Neural cell (in vitro differentiated cells): ENCODE measurements around the gene ARHGAP10. TPM values are rescaled to one million over a fixed set of nuclear protein-coding genes. Genes with fewer than 3 reads are reported as not detected.

Source experiments
- H2AFZ ChIP-seq: fragments of 200-600, 300-800 bp; sonication (generic), shearing (Covaris generic); 2 replicates; pipeline ENCODE4 v1.6.0; 2014; ENCODE audit warnings: low read depth, mild to moderate bottlenecking, antibody characterized with exemption, low read length, moderate library complexity
- H3F3A ChIP-seq: fragments of 200-600 bp; shearing (Covaris generic); 2 replicates; pipeline ENCODE4 v1.6.1; 2016; ENCODE audit warnings: mild to moderate bottlenecking, moderate library complexity, mixed read lengths, antibody characterized with exemption, low read length; ENCODE audit not compliant: insufficient read depth, poor library complexity, severe bottlenecking
- H3K27ac ChIP-seq: fragments of 200-600, 300-800 bp; sonication (generic), shearing (Covaris generic); 2 replicates; pipeline ENCODE4 v1.5.1; 2014; ENCODE audit warnings: mild to moderate bottlenecking, low read length, moderate library complexity
- H3K27me3 ChIP-seq: fragments of 300-800, 200-600 bp; sonication (generic), shearing (Covaris generic); 2 replicates; pipeline ENCODE4 v1.6.0; 2014; ENCODE audit warnings: mild to moderate bottlenecking, low read depth, low read length, moderate library complexity; ENCODE audit not compliant: insufficient read depth
- H3K36me3 ChIP-seq: fragments of 300-800, 200-600 bp; sonication (generic), shearing (Covaris generic); 2 replicates; pipeline ENCODE4 v1.5.1; 2014; ENCODE audit warnings: mild to moderate bottlenecking, antibody characterized with exemption, low read length, moderate library complexity; ENCODE audit not compliant: insufficient read depth
- H3K4me2 ChIP-seq: fragments of 300-800, 200-600 bp; sonication (generic), shearing (Covaris generic); 2 replicates; pipeline ENCODE4 v1.6.0; 2014; ENCODE audit warnings: mild to moderate bottlenecking, low read length
- H3K4me3 ChIP-seq: fragments of 300-800, 200-600 bp; sonication (generic), shearing (Covaris generic); 2 replicates; pipeline ENCODE4 v1.5.1; 2014; ENCODE audit warnings: mild to moderate bottlenecking, low read length, moderate library complexity
- H3K79me2 ChIP-seq: fragments of 200-600 bp; shearing (Covaris generic); replicated peaks from 2 replicates; pipeline ENCODE4 v1.6.0; 2014; ENCODE audit warnings: mild to moderate bottlenecking, low read length, moderate library complexity; ENCODE audit not compliant: insufficient read depth
- H3K9ac ChIP-seq: fragments of 300-800, 200-600 bp; sonication (generic), shearing (Covaris generic); 2 replicates; pipeline ENCODE4 v1.6.1; 2016; ENCODE audit warnings: mild to moderate bottlenecking, low read length, mixed read lengths
- H3K9me2 ChIP-seq: fragments of 200-600 bp; shearing (Covaris generic); 2 replicates; pipeline ENCODE4 v1.6.1; 2016; ENCODE audit warnings: mild to moderate bottlenecking, low read length, mixed read lengths; ENCODE audit not compliant: insufficient read depth
- H3K9me3 ChIP-seq: fragments of 200-600, 300-800 bp; sonication (generic), shearing (Covaris generic); 2 replicates; pipeline ENCODE4 v1.6.1; 2016; ENCODE audit warnings: mild to moderate bottlenecking, mixed run types, low read length, moderate library complexity, mixed read lengths
- H4K20me1 ChIP-seq: fragments of 200-600 bp; shearing (Covaris generic); 2 replicates; pipeline ENCODE4 v1.6.1; 2016; ENCODE audit warnings: mild to moderate bottlenecking, mixed run types; ENCODE audit not compliant: insufficient read depth
- CTCF ChIP-seq: fragments of 450-650 bp; IDR thresholded peaks from 2 replicates; pipeline ENCODE4 v1.5.1; 2014; ENCODE audit warnings: antibody characterized with exemption, mild to moderate bottlenecking, moderate library complexity; ENCODE audit not compliant: poor library complexity, severe bottlenecking
- EP300 ChIP-seq: fragments of 450-650 bp; conservative IDR thresholded peaks from 2 replicates; pipeline ENCODE4 v1.6.1; 2014; ENCODE audit warnings: antibody characterized with exemption, mild to moderate bottlenecking, moderate library complexity; ENCODE audit not compliant: poor library complexity, severe bottlenecking
- EZH2 ChIP-seq: fragments of 200-600, 300-800 bp; shearing (Covaris generic), sonication (generic); IDR thresholded peaks from 2 replicates; pipeline ENCODE4 v1.6.1; 2014; ENCODE audit warnings: antibody characterized with exemption, low read length, borderline replicate concordance, mild to moderate bottlenecking; ENCODE audit not compliant: insufficient read depth, poor library complexity, severe bottlenecking
- MXI1 ChIP-seq: fragments of 450-650 bp; conservative IDR thresholded peaks from 2 replicates; pipeline ENCODE4 v1.6.1; 2014; ENCODE audit warnings: antibody characterized with exemption, mild to moderate bottlenecking; ENCODE audit not compliant: poor library complexity, severe bottlenecking
- POLR2AphosphoS5 ChIP-seq: IDR thresholded peaks from 2 replicates; pipeline ENCODE4 v1.6.1; 2012
- RAD21 ChIP-seq: fragments of 450-650 bp; conservative IDR thresholded peaks from 2 replicates; pipeline ENCODE4 v1.6.1; 2014; ENCODE audit warnings: antibody characterized with exemption, mild to moderate bottlenecking, moderate library complexity
- REST ChIP-seq: IDR thresholded peaks from 2 replicates; pipeline ENCODE4 v1.6.1; 2012; ENCODE audit warnings: borderline replicate concordance
- SMC3 ChIP-seq: fragments of 450-650 bp; conservative IDR thresholded peaks from 2 replicates; pipeline ENCODE4 v1.6.1; 2014; ENCODE audit warnings: antibody characterized with exemption, mild to moderate bottlenecking, moderate library complexity; ENCODE audit not compliant: poor library complexity
- TAF1 ChIP-seq: IDR thresholded peaks from 2 replicates; pipeline ENCODE4 v1.6.1; 2012; ENCODE audit warnings: low read depth
- polyA plus RNA-seq: library from polyadenylated mRNA; depleted of rRNA; stranded (reverse); fragments of >200 nt; gene quantifications from 2 replicates; pipeline ENCODE4 v1.2.3, GENCODE V29; 2014

ARHGAP10 gene
- polyA plus RNA-seq, 1 donor from 2014 or later, result 1.2 TPM

- Histone ChIP-seq H3K4me2 (no peak overlapping the region), H3K79me2 (no peaks in the 10 kb centered on the region), H3K9me2 (no peaks in the 10 kb centered on the region), H4K20me1 (no peaks in the 10 kb centered on the region), H3K36me3 (no peaks in the 10 kb centered on the region), H2AFZ (no peak overlapping the region), H3K27me3 (no peaks in the 10 kb centered on the region), H3K9me3 (no peaks in the 10 kb centered on the region), H3K27ac (no peak overlapping the region), H3K9ac (no peak overlapping the region), H3F3A (no peaks in the 10 kb centered on the region), H3K4me3 (no peak overlapping the region)
- TF ChIP-seq REST (no peak), RAD21 (no peak), SMC3 (no peak), EP300 (no peak), MXI1 (no peak), CTCF (no peak), POLR2AphosphoS5 (no peak)
These were observed 14.0 kb upstream of the ARHGAP10 start for GRCh38 chr4:147717878-147718277.

- H3K36me3 ChIP-seq, result no peaks in the 10 kb centered on the region
- TF ChIP-seq EP300, result no peak
- TF ChIP-seq RAD21, result no peak
- no peak for TF ChIP-seq EZH2
- TF ChIP-seq REST, result no peak
- no peak for TF ChIP-seq POLR2AphosphoS5
- TF ChIP-seq CTCF, result no peak
- no peak for TF ChIP-seq TAF1
- TF ChIP-seq SMC3, result no peak
- no peak overlapping the region for H2AFZ ChIP-seq
- no peaks in the 10 kb centered on the region for H3K9me3 ChIP-seq
- H3F3A ChIP-seq, result no peaks in the 10 kb centered on the region
- H3K27me3 ChIP-seq, result peaks cover 16% of the 10 kb centered on the region
- H3K4me2 ChIP-seq, result no peak overlapping the region
- no peaks in the 10 kb centered on the region for H4K20me1 ChIP-seq
- H3K79me2 ChIP-seq, result no peaks in the 10 kb centered on the region
- H3K9me2 ChIP-seq, result no peaks in the 10 kb centered on the region
- no peak overlapping the region for H3K4me3 ChIP-seq
- no peak overlapping the region for H3K9ac ChIP-seq
- H3K27ac ChIP-seq, result no peak overlapping the region
These were observed 8.6 kb upstream of the ARHGAP10 start for GRCh38 chr4:147723326-147723725.
